PFSK-1 (cell line): ENCODE data around the gene RBBP8.

Source experiments
- FOXP2 ChIP-seq: optimal IDR thresholded peaks from 2 replicates; pipeline ENCODE3; 2011; ENCODE audit warnings: borderline replicate concordance, control low read depth, inconsistent platforms; ENCODE audit not compliant: insufficient read depth; ENCODE audit errors: extremely low read length, extremely low read depth
- POLR2AphosphoS5 ChIP-seq: IDR thresholded peaks from 2 replicates; pipeline ENCODE4 v1.6.1; 2012; ENCODE audit warnings: low read depth, mild to moderate bottlenecking, control low read depth, low read length, moderate library complexity

DNA sequence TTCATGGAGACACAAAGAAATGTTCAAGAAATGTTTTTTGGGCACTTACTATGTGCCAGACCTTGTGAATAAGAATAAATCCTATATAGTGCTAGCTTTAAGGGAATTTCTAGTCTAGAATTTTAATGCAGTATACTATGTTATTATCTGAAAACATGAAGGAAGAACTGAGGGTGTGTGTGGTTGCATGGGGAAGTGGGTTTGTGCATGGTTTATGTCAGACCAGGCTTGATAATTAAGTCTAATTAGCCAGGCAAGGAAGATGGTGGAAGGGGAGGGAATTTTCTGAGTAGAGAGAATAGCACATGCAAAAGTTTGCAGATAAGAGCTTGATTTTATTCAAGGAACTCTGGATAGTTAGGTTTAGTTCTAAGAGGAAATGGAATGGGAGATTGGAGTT lies 6.5 kb downstream of the RBBP8 start:
- TF ChIP-seq POLR2AphosphoS5 (no peak), FOXP2 (no peak)
